BE2C (cell line): Measurements from ENCODE around the gene XKR7.

Experiments used
- DNase-seq: peaks from one replicate; pipeline ENCODE4 v3.0.0-alpha.2; 2020
- H3K27me3 ChIP-seq: fragments of 250-450 bp; sonication (Bioruptor Pico); 2 replicates; pipeline ENCODE4 v1.5.1; 2020; ENCODE audit warnings: mild to moderate bottlenecking
- H3K36me3 ChIP-seq: fragments of 250-450 bp; sonication (Bioruptor Pico); 2 replicates; pipeline ENCODE4 v1.5.1; 2020; ENCODE audit warnings: mild to moderate bottlenecking
- H3K4me1 ChIP-seq: fragments of 250-450 bp; sonication (Bioruptor Pico); 2 replicates; pipeline ENCODE4 v1.5.1; 2020
- H3K4me3 ChIP-seq: 2 replicates; pipeline ENCODE4 v1.5.1; 2011; ENCODE audit warnings: low read depth, low read length
- H3K9me3 ChIP-seq: fragments of 250-450 bp; sonication (Bioruptor Pico); 2 replicates; pipeline ENCODE4 v1.5.1; 2020
- CTCF ChIP-seq: IDR thresholded peaks from 2 replicates; pipeline ENCODE4 v1.5.1; 2012; ENCODE audit warnings: mild to moderate bottlenecking, low read depth, low read length

Gene XKR7

GRCh38 chr20:32019563-32020463 lies 51.9 kb downstream of the XKR7 start:
- H3K4me3 ChIP-seq, result peak overlapping the region; percentile 30

GRCh38 chr20:32021091-32021490 lies 53.1 kb downstream of the XKR7 start:
- no peak for DNase-seq
- no peak for TF ChIP-seq CTCF
- Histone ChIP-seq H3K4me3 (no peak overlapping the region), H3K4me1 (no peaks in the 10 kb centered on the region; the same call in 1 of the 2 replicates), H3K27me3 (peaks cover 7% of the 10 kb centered on the region; the same call in 1 of the 2 replicates), H3K9me3 (no peaks in the 10 kb centered on the region), H3K36me3 (no peaks in the 10 kb centered on the region)

More at GRCh38 chr20:32019563-32020463, 51.9 kb downstream of the XKR7 start:
- Histone ChIP-seq H3K27me3 (peaks cover 8% of the 10 kb centered on the region; the same call in 1 of the 2 replicates), H3K36me3 (no peaks in the 10 kb centered on the region), H3K9me3 (no peaks in the 10 kb centered on the region), H3K4me1 (no peaks in the 10 kb centered on the region; the same call in 1 of the 2 replicates)
- TF ChIP-seq CTCF, result no peak
- no peak for DNase-seq

GRCh38 chr20:32024683-32025295 lies 56.8 kb downstream of the XKR7 start:
- 0 out of 2 replicates have a peak, but pooled peaks have one; percentile 7 for TF ChIP-seq CTCF
- H3K4me1 ChIP-seq, result no peaks in the 10 kb centered on the region; the same call in 1 of the 2 replicates
- DNase-seq, result no peak
- H3K36me3 ChIP-seq, result no peaks in the 10 kb centered on the region
- no peaks in the 10 kb centered on the region for H3K9me3 ChIP-seq
- no peak overlapping the region for H3K4me3 ChIP-seq
- no peaks in the 10 kb centered on the region for H3K27me3 ChIP-seq

- Histone ChIP-seq H3K4me3 (no peak overlapping the region), H3K4me1 (no peaks in the 10 kb centered on the region; the same call in none of the 2 replicates), H3K9me3 (no peaks in the 10 kb centered on the region), H3K36me3 (no peaks in the 10 kb centered on the region), H3K27me3 (peaks cover 10% of the 10 kb centered on the region)
- no peak for TF ChIP-seq CTCF
- no peak for DNase-seq
These were observed 59.7 kb downstream of the XKR7 start for GRCh38 chr20:32027643-32028042.

- peak; percentile 55 for DNase-seq
- no peak overlapping the region; the same call in 1 of the 2 replicates for H3K4me3 ChIP-seq
- peaks cover 22% of the 10 kb centered on the region for H3K27me3 ChIP-seq
- H3K9me3 ChIP-seq, result no peaks in the 10 kb centered on the region
- no peaks in the 10 kb centered on the region; the same call in none of the 2 replicates for H3K4me1 ChIP-seq
- H3K36me3 ChIP-seq, result no peaks in the 10 kb centered on the region
- no peak for TF ChIP-seq CTCF
These were observed 60.9 kb downstream of the XKR7 start for GRCh38 chr20:32028647-32029372.
